H9 (cell line): Measurements from ENCODE around the gene PRR29. TPM values are rescaled to one million over a fixed set of nuclear protein-coding genes. Genes with fewer than 3 reads are reported as not detected.

ENCODE experiments used
- DNase-seq: peaks from one replicate; pipeline ENCODE4 v3.0.0-alpha.2; 2017
- H2AFZ ChIP-seq: one replicate; pipeline ENCODE4 v1.6.1; 2013; ENCODE audit warnings: mild to moderate bottlenecking, low read length, control low read depth, moderate library complexity
- H2AK5ac ChIP-seq: 2 replicates; pipeline ENCODE4 v1.6.1; 2013; ENCODE audit warnings: low read length, control low read depth, mixed read lengths; ENCODE audit not compliant: insufficient read length
- H2BK120ac ChIP-seq: one replicate; pipeline ENCODE4 v1.6.1; 2013; ENCODE audit warnings: low read depth, mild to moderate bottlenecking, low read length, control low read depth, inconsistent platforms; ENCODE audit not compliant: poor library complexity, severe bottlenecking
- H2BK12ac ChIP-seq: 2 replicates; pipeline ENCODE4 v1.6.1; 2013; ENCODE audit warnings: low read length, control low read depth, mixed read lengths, low read depth; ENCODE audit not compliant: insufficient read length
- H2BK15ac ChIP-seq: 2 replicates; pipeline ENCODE4 v1.6.1; 2013; ENCODE audit warnings: low read depth, low read length, control low read depth
- H2BK20ac ChIP-seq: one replicate; pipeline ENCODE4 v1.6.1; 2013; ENCODE audit warnings: low read depth, mild to moderate bottlenecking, low read length, control low read depth, inconsistent platforms; ENCODE audit not compliant: poor library complexity, severe bottlenecking
- H2BK5ac ChIP-seq: 2 replicates; pipeline ENCODE4 v1.6.1; 2013; ENCODE audit warnings: low read length, control low read depth, mixed read lengths; ENCODE audit not compliant: insufficient read length
- H3K14ac ChIP-seq: 2 replicates; pipeline ENCODE4 v1.6.1; 2013; ENCODE audit warnings: low read length, control low read depth; ENCODE audit not compliant: insufficient read depth
- H3K18ac ChIP-seq: 2 replicates; pipeline ENCODE4 v1.6.1; 2013; ENCODE audit warnings: low read depth, mild to moderate bottlenecking, mixed read lengths, low read length, control low read depth; ENCODE audit not compliant: insufficient read length
- H3K23ac ChIP-seq: 2 replicates; pipeline ENCODE4 v1.6.1; 2013; ENCODE audit warnings: low read length, control low read depth, mixed read lengths, low read depth; ENCODE audit not compliant: insufficient read length
- H3K23me2 ChIP-seq: 2 replicates; pipeline ENCODE4 v1.6.1; 2013; ENCODE audit warnings: low read depth, mild to moderate bottlenecking, mixed read lengths, low read length, control low read depth; ENCODE audit not compliant: insufficient read length, poor library complexity, severe bottlenecking
- H3K27ac ChIP-seq: 2 replicates; pipeline ENCODE4 v1.5.1; 2013; ENCODE audit warnings: low read length, control low read depth, mixed read lengths, low read depth; ENCODE audit not compliant: insufficient read length
- H3K27me3 ChIP-seq: 2 replicates; pipeline ENCODE4 v1.6.1; 2013; ENCODE audit warnings: low read length, control low read depth, inconsistent platforms; ENCODE audit not compliant: insufficient read depth
- H3K4ac ChIP-seq: 2 replicates; pipeline ENCODE4 v1.6.1; 2013; ENCODE audit warnings: low read depth, mild to moderate bottlenecking, control low read depth, inconsistent platforms, low read length, moderate library complexity
- H3K4me1 ChIP-seq: 2 replicates; pipeline ENCODE4 v1.6.1; 2013; ENCODE audit warnings: low read length, control low read depth, inconsistent platforms; ENCODE audit not compliant: insufficient read depth
- H3K4me2 ChIP-seq: 2 replicates; pipeline ENCODE4 v1.6.1; 2013; ENCODE audit warnings: low read length, control low read depth, mixed read lengths; ENCODE audit not compliant: insufficient read length, insufficient read depth
- H3K56ac ChIP-seq: 2 replicates; pipeline ENCODE4 v1.6.1; 2013; ENCODE audit warnings: low read depth, mild to moderate bottlenecking, mixed read lengths, low read length, control low read depth; ENCODE audit not compliant: insufficient read length
- H3K79me1 ChIP-seq: 2 replicates; pipeline ENCODE4 v1.6.1; 2013; ENCODE audit warnings: low read depth, mild to moderate bottlenecking, moderate library complexity, low read length, control low read depth, inconsistent platforms; ENCODE audit not compliant: insufficient read depth, poor library complexity, severe bottlenecking
- H3K79me2 ChIP-seq: 2 replicates; pipeline ENCODE4 v1.6.1; 2013; ENCODE audit warnings: low read length, control low read depth, inconsistent platforms; ENCODE audit not compliant: insufficient read depth
- H3K9ac ChIP-seq: 2 replicates; pipeline ENCODE4 v1.6.1; 2013; ENCODE audit warnings: low read length, control low read depth, mixed read lengths; ENCODE audit not compliant: insufficient read length; ENCODE audit errors: extremely low read depth
- H3K9me3 ChIP-seq: one replicate; pipeline ENCODE4 v1.6.1; 2013; ENCODE audit warnings: low read depth, low read length, inconsistent platforms; ENCODE audit not compliant: control insufficient read depth
- H3T11ph ChIP-seq: one replicate; pipeline ENCODE4 v1.6.1; 2013; ENCODE audit warnings: mild to moderate bottlenecking, low read length, control low read depth, inconsistent platforms
- H4K20me1 ChIP-seq: one replicate; pipeline ENCODE4 v1.6.1; 2013; ENCODE audit not compliant: control insufficient read depth, insufficient read length, insufficient read depth
- H4K5ac ChIP-seq: 2 replicates; pipeline ENCODE4 v1.6.1; 2013; ENCODE audit warnings: low read depth, mild to moderate bottlenecking, mixed read lengths, low read length, control low read depth; ENCODE audit not compliant: insufficient read length
- H4K8ac ChIP-seq: replicated peaks from 2 replicates; pipeline ENCODE4 v1.6.1; 2013; ENCODE audit warnings: low read length, control low read depth, mixed read lengths, low read depth; ENCODE audit not compliant: insufficient read length
- H4K91ac ChIP-seq: 2 replicates; pipeline ENCODE4 v1.6.1; 2013; ENCODE audit warnings: low read depth, mild to moderate bottlenecking, moderate library complexity, mixed read lengths, low read length, control low read depth; ENCODE audit not compliant: insufficient read length
- H3K27ac Mint-ChIP-seq, 3 experiments: 2 replicates in 2 of 3; 3 replicates in 1 of 3; pipeline ENCODE4 v1.8.0; 2020 to 2021; ENCODE audit warnings: mixed read lengths in 3 of 3, mild to moderate bottlenecking in 1 of 3, moderate library complexity in 1 of 3
- H3K27me3 Mint-ChIP-seq: 2 replicates; pipeline ENCODE4 v1.8.0; 2021; ENCODE audit warnings: low read depth, mild to moderate bottlenecking, moderate library complexity, mixed read lengths
- H3K36me3 Mint-ChIP-seq, 3 experiments: 2 replicates in 2 of 3; 3 replicates in 1 of 3; pipeline ENCODE4 v1.8.0; 2020 to 2021; ENCODE audit warnings: low read depth in 3 of 3, mixed read lengths in 3 of 3; ENCODE audit not compliant: insufficient read depth in 1 of 3
- H3K4me1 Mint-ChIP-seq, 2 experiments: 2 replicates each; pipeline ENCODE4 v1.8.0; 2020; ENCODE audit warnings: mixed read lengths in 2 of 2
- H3K4me3 Mint-ChIP-seq, 2 experiments: 2 replicates in 1 of 2; 3 replicates in 1 of 2; pipeline ENCODE4 v1.8.0; 2020 to 2021; ENCODE audit warnings: mild to moderate bottlenecking in 2 of 2, mixed read lengths in 2 of 2, moderate library complexity in 1 of 2
- H3K9me3 Mint-ChIP-seq, 2 experiments: 2 replicates in 1 of 2; 3 replicates in 1 of 2; pipeline ENCODE4 v1.8.0; 2020; ENCODE audit warnings: mild to moderate bottlenecking in 2 of 2, mixed read lengths in 2 of 2, moderate library complexity in 1 of 2
- WGBS: extraction: QIAGEN DNeasy Blood & Tissue Kit; methylation state at CpG from one replicate; pipeline ENCODE4 v1.1.7; 2013; ENCODE audit warnings: missing lambda C conversion rate, low lambda C conversion rate, mixed read lengths; ENCODE audit not compliant: insufficient read length; ENCODE audit errors: extremely low coverage; 5-methylcytosine and 5-hydroxymethylcytosine counted together
- total RNA-seq: library from RNA; stranded (reverse); gene quantifications from 2 replicates; pipeline ENCODE4 v1.2.1, GENCODE V29; 2021
- TF ChIP-seq, protein P1 (sequence below): fragments of 200-600 bp; sonication (generic); conservative IDR thresholded peaks from 3 replicates; pipeline ENCODE4 v1.8.0; 2021; ENCODE audit warnings: antibody characterized with exemption, mild to moderate bottlenecking

Gene PRR29
- total RNA-seq, 1 experiment from 2014 or later: 0.87 TPM

DNA sequence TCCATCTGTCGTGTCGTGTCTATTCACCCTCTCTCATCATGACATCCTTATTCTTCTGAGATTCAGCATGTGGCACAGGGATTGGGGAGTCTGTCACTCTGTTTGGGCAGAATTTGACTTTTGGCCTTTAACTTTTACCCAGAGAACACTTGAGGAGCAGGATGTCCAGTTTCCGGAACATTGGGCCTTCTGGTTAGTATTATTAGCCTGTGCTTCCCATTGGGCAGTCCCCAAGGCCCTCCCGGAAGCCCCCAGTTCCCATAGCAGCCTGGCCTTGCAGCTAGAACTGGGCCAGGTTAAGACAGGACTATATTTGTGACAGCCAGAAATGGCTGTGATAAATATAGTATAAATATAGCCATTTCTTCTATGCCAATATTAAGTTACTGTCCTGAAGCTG, 35.0 kb upstream of the PRR29 start:
- no peak for DNase-seq
- TF ChIP-seq, protein P1, sequence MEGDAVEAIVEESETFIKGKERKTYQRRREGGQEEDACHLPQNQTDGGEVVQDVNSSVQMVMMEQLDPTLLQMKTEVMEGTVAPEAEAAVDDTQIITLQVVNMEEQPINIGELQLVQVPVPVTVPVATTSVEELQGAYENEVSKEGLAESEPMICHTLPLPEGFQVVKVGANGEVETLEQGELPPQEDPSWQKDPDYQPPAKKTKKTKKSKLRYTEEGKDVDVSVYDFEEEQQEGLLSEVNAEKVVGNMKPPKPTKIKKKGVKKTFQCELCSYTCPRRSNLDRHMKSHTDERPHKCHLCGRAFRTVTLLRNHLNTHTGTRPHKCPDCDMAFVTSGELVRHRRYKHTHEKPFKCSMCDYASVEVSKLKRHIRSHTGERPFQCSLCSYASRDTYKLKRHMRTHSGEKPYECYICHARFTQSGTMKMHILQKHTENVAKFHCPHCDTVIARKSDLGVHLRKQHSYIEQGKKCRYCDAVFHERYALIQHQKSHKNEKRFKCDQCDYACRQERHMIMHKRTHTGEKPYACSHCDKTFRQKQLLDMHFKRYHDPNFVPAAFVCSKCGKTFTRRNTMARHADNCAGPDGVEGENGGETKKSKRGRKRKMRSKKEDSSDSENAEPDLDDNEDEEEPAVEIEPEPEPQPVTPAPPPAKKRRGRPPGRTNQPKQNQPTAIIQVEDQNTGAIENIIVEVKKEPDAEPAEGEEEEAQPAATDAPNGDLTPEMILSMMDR: no peak
- Histone ChIP-seq H2AFZ (no peak overlapping the region), H3K9me3 (no peaks in the 10 kb centered on the region), H2BK120ac (no peak overlapping the region), H2AK5ac (no peak overlapping the region), H3K9ac (no peak overlapping the region), H3K4me1 (no peaks in the 10 kb centered on the region), H2BK5ac (no peak overlapping the region), H3K23ac (no peak overlapping the region), H3K27ac (no peak overlapping the region), H3K18ac (no peak overlapping the region), H3K4me2 (no peak overlapping the region), H4K91ac (no peak overlapping the region), H3K23me2 (peaks cover 10% of the 10 kb centered on the region), H3K79me1 (no peaks in the 10 kb centered on the region), H4K5ac (no peak overlapping the region), H2BK15ac (no peak overlapping the region), H3K4ac (no peak overlapping the region), H3K79me2 (no peaks in the 10 kb centered on the region), H3K14ac (no peak overlapping the region), H2BK20ac (no peak overlapping the region), H4K8ac (no peak overlapping the region), H4K20me1 (no peaks in the 10 kb centered on the region), H3K56ac (no peak overlapping the region), H3K27me3 (no peaks in the 10 kb centered on the region), H2BK12ac (no peak overlapping the region), H3T11ph (no peak overlapping the region)
- Mint-ChIP-seq H3K4me1 (peaks cover 21 to 26% of the 10 kb centered on the region in 2 experiments), H3K27me3 (peaks cover 4% of the 10 kb centered on the region), H3K4me3 (no peak overlapping the region; a peak in 1 of 5 replicates), H3K9me3 (no peaks in the 10 kb centered on the region; a peak in 1 of 5 replicates), H3K36me3 (no peaks in the 10 kb centered on the region), H3K27ac (no peak overlapping the region; a peak in 1 of 7 replicates)
- WGBS: no CpG with 5 or more reads among the region's 4 CpGs
